HL-60 (cell line): Measurements from ENCODE around the gene ABL2.

Source experiments
- DNase-seq, 2 experiments: peaks; one replicate each; pipeline ENCODE4 v3.0.0-alpha.2; 2010 to 2020; ENCODE audit warnings: low read depth in 1 of 2, low spot score in 1 of 2
- H3K27ac ChIP-seq: fragments of 250-450 bp; sonication (Bioruptor Pico); replicated peaks from 2 replicates; pipeline ENCODE4 v1.5.1; 2020; ENCODE audit warnings: mild to moderate bottlenecking, moderate library complexity
- H3K27me3 ChIP-seq: fragments of 250-450 bp; sonication (Bioruptor Pico); 2 replicates; pipeline ENCODE4 v1.5.1; 2021; ENCODE audit warnings: mild to moderate bottlenecking, moderate library complexity; ENCODE audit not compliant: insufficient read depth, poor library complexity, severe bottlenecking
- H3K4me3 ChIP-seq: replicated peaks from 2 replicates; pipeline ENCODE4 v1.5.1; 2011; ENCODE audit warnings: mild to moderate bottlenecking, control low read depth, low read length; ENCODE audit not compliant: insufficient read depth
- CTCF ChIP-seq: IDR thresholded peaks from one replicate; pipeline ENCODE4 v1.5.1; 2011; ENCODE audit warnings: low read length, control low read depth, inconsistent platforms; ENCODE audit not compliant: insufficient read depth
- GABPA ChIP-seq: IDR thresholded peaks from 2 replicates; pipeline ENCODE4 v1.6.1; 2012; ENCODE audit warnings: low read depth
- POLR2AphosphoS5 ChIP-seq: IDR thresholded peaks from 2 replicates; pipeline ENCODE4 v1.6.1; 2012; ENCODE audit warnings: low read depth
- REST ChIP-seq: IDR thresholded peaks from 2 replicates; pipeline ENCODE4 v1.6.1; 2012; ENCODE audit warnings: low read depth; ENCODE audit not compliant: insufficient replicate concordance
- SPI1 ChIP-seq: IDR thresholded peaks from 2 replicates; pipeline ENCODE4 v1.6.1; 2012; ENCODE audit warnings: low read depth, mild to moderate bottlenecking, borderline replicate concordance

Gene ABL2

GRCh38 chr1:179264507-179264906 is 35.0 kb upstream of the ABL2 start:
- no peak for DNase-seq
- no peaks in the 10 kb centered on the region for H3K27me3 ChIP-seq
- H3K4me3 ChIP-seq = no peak overlapping the region
- TF ChIP-seq REST (no peak), POLR2AphosphoS5 (no peak), GABPA (no peak)
- no peak overlapping the region for H3K27ac ChIP-seq

- TF ChIP-seq REST (no peak), POLR2AphosphoS5 (no peak), CTCF (no peak), GABPA (no peak), SPI1 (no peak)
- Histone ChIP-seq H3K27me3 (no peaks in the 10 kb centered on the region), H3K4me3 (no peak overlapping the region), H3K27ac (no peak overlapping the region)
- DNase-seq = no peak
These were observed 33.6 kb upstream of the ABL2 start for GRCh38 chr1:179263121-179263520.

GRCh38 chr1:179262183-179262582 is 32.7 kb upstream of the ABL2 start:
- DNase-seq = no peak
- Histone ChIP-seq H3K27me3 (no peaks in the 10 kb centered on the region), H3K27ac (no peak overlapping the region), H3K4me3 (no peak overlapping the region)
- no peak for TF ChIP-seq CTCF
- no peak for TF ChIP-seq GABPA
- TF ChIP-seq REST = no peak

GRCh38 chr1:179253286-179253972 is 24.0 kb upstream of the ABL2 start:
- Histone ChIP-seq H3K27me3 (no peaks in the 10 kb centered on the region), H3K27ac (no peak overlapping the region), H3K4me3 (no peak overlapping the region)
- no peak for DNase-seq
- TF ChIP-seq REST = no peak
- no peak for TF ChIP-seq CTCF
- TF ChIP-seq SPI1 = no peak
- TF ChIP-seq GABPA = no peak
- TF ChIP-seq POLR2AphosphoS5 = no peak
